HEK293 (cell line): ENCODE measurements around the gene LIPN.

Source experiments
- KLF1 ChIP-seq: fragments of 450-650 bp; formaldehyde crosslinking; IDR thresholded peaks from 2 replicates; pipeline ENCODE4 v1.5.1; 2016; ENCODE audit warnings: missing biosample characterization, missing genetic modification characterization
- ZBTB21 ChIP-seq: fragments of 450-650 bp; formaldehyde crosslinking; IDR thresholded peaks from 2 replicates; pipeline ENCODE4 v1.5.1; 2017; ENCODE audit warnings: missing biosample characterization, missing genetic modification characterization
- ZEB2 ChIP-seq: fragments of 450-650 bp; formaldehyde crosslinking; IDR thresholded peaks from 2 replicates; pipeline ENCODE4 v1.5.1; 2016; ENCODE audit warnings: missing biosample characterization, missing genetic modification characterization
- ZNF112 ChIP-seq: fragments of 450-650 bp; formaldehyde crosslinking; IDR thresholded peaks from 2 replicates; pipeline ENCODE4 v1.5.0; 2017; ENCODE audit warnings: missing biosample characterization, missing genetic modification characterization
- ZNF211 ChIP-seq: fragments of 450-650 bp; formaldehyde crosslinking; IDR thresholded peaks from 2 replicates; pipeline ENCODE4 v1.5.1; 2016; ENCODE audit warnings: low read depth, missing biosample characterization, missing genetic modification characterization
- ZNF404 ChIP-seq: fragments of 450-650 bp; formaldehyde crosslinking; IDR thresholded peaks from 2 replicates; pipeline ENCODE4 v1.5.1; 2017; ENCODE audit warnings: missing biosample characterization, missing genetic modification characterization
- ZNF560 ChIP-seq: fragments of 450-650 bp; formaldehyde crosslinking; IDR thresholded peaks from 2 replicates; pipeline ENCODE4 v1.5.1; 2017; ENCODE audit warnings: missing biosample characterization, missing genetic modification characterization, borderline replicate concordance
- ZNF785 ChIP-seq: fragments of 450-650 bp; formaldehyde crosslinking; IDR thresholded peaks from 2 replicates; pipeline ENCODE4 v1.5.1; 2016; ENCODE audit warnings: missing biosample characterization, missing genetic modification characterization
- TF ChIP-seq, protein P1 (sequence below): fragments of 450-650 bp; formaldehyde crosslinking; IDR thresholded peaks from 2 replicates; pipeline ENCODE4 v1.5.1; 2017; ENCODE audit warnings: missing biosample characterization, missing genetic modification characterization
- TF ChIP-seq, protein P2 (sequence below): fragments of 450-650 bp; formaldehyde crosslinking; IDR thresholded peaks from 2 replicates; pipeline ENCODE4 v1.5.1; 2016; ENCODE audit warnings: missing biosample characterization, missing genetic modification characterization
- TF ChIP-seq, protein P3 (sequence below): fragments of 450-650 bp; formaldehyde crosslinking; IDR thresholded peaks from 2 replicates; pipeline ENCODE4 v1.5.1; 2016; ENCODE audit warnings: missing biosample characterization, missing genetic modification characterization, low read depth
- TF ChIP-seq, protein P4 (sequence below): fragments of 450-650 bp; formaldehyde crosslinking; IDR thresholded peaks from 2 replicates; pipeline ENCODE4 v1.5.1; 2017; ENCODE audit warnings: missing biosample characterization, missing genetic modification characterization
- TF ChIP-seq, protein P5 (sequence below): fragments of 450-650 bp; formaldehyde crosslinking; IDR thresholded peaks from 2 replicates; pipeline ENCODE4 v1.5.1; 2016; ENCODE audit warnings: missing biosample characterization, missing genetic modification characterization, low read depth
- TF ChIP-seq, protein P6 (sequence below): fragments of 450-650 bp; formaldehyde crosslinking; optimal IDR thresholded peaks from 2 replicates; pipeline ENCODE3; 2016; ENCODE audit warnings: missing biosample characterization, mild to moderate bottlenecking, missing genetic modification characterization

DNA sequence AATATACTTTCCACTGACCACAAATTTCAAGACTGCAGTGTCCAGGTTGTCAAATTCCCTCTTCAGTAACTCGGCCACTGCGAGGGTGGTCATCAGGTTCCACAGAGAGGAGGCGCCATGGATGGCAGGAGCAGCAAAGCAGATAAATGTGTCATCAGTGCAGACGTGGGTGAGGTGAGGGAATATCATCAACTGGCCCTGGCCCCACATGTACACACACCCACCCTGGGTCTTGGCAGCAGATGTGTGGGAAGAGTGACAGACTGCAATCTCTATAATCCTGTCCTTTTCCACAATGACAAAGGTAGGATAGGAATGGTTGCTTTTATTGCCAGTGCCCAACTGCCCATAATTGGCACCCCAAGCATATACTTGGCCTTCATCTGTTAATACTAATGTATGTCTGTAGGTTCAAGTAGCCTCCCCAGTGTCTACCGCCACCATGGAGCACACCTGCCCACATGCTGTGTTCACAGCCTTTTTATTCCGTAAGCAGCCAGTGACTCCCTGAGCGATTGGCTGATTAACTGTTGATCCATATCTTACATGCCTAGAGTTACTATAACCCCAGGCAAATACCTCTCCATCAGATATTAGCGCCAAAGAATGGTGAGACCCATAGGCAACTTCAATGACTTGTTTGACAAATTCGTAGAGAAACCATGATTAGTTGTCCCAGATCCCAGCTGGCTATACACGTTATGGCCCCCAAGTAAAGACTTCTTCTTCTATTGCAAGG, 26.4 kb downstream of the LIPN start:
- no peak for TF ChIP-seq ZNF785 (tag by site-specific recombination)
- no peak for TF ChIP-seq KLF1 (tag by site-specific recombination)
- TF ChIP-seq, protein P1, sequence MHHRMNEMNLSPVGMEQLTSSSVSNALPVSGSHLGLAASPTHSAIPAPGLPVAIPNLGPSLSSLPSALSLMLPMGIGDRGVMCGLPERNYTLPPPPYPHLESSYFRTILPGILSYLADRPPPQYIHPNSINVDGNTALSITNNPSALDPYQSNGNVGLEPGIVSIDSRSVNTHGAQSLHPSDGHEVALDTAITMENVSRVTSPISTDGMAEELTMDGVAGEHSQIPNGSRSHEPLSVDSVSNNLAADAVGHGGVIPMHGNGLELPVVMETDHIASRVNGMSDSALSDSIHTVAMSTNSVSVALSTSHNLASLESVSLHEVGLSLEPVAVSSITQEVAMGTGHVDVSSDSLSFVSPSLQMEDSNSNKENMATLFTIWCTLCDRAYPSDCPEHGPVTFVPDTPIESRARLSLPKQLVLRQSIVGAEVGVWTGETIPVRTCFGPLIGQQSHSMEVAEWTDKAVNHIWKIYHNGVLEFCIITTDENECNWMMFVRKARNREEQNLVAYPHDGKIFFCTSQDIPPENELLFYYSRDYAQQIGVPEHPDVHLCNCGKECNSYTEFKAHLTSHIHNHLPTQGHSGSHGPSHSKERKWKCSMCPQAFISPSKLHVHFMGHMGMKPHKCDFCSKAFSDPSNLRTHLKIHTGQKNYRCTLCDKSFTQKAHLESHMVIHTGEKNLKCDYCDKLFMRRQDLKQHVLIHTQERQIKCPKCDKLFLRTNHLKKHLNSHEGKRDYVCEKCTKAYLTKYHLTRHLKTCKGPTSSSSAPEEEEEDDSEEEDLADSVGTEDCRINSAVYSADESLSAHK, result no peak
- TF ChIP-seq, protein P2, sequence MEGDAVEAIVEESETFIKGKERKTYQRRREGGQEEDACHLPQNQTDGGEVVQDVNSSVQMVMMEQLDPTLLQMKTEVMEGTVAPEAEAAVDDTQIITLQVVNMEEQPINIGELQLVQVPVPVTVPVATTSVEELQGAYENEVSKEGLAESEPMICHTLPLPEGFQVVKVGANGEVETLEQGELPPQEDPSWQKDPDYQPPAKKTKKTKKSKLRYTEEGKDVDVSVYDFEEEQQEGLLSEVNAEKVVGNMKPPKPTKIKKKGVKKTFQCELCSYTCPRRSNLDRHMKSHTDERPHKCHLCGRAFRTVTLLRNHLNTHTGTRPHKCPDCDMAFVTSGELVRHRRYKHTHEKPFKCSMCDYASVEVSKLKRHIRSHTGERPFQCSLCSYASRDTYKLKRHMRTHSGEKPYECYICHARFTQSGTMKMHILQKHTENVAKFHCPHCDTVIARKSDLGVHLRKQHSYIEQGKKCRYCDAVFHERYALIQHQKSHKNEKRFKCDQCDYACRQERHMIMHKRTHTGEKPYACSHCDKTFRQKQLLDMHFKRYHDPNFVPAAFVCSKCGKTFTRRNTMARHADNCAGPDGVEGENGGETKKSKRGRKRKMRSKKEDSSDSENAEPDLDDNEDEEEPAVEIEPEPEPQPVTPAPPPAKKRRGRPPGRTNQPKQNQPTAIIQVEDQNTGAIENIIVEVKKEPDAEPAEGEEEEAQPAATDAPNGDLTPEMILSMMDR (tag by site-specific recombination), result no peak
- TF ChIP-seq, protein P3, sequence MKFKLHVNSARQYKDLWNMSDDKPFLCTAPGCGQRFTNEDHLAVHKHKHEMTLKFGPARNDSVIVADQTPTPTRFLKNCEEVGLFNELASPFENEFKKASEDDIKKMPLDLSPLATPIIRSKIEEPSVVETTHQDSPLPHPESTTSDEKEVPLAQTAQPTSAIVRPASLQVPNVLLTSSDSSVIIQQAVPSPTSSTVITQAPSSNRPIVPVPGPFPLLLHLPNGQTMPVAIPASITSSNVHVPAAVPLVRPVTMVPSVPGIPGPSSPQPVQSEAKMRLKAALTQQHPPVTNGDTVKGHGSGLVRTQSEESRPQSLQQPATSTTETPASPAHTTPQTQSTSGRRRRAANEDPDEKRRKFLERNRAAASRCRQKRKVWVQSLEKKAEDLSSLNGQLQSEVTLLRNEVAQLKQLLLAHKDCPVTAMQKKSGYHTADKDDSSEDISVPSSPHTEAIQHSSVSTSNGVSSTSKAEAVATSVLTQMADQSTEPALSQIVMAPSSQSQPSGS (tag by site-specific recombination), result no peak
- TF ChIP-seq, protein P4, sequence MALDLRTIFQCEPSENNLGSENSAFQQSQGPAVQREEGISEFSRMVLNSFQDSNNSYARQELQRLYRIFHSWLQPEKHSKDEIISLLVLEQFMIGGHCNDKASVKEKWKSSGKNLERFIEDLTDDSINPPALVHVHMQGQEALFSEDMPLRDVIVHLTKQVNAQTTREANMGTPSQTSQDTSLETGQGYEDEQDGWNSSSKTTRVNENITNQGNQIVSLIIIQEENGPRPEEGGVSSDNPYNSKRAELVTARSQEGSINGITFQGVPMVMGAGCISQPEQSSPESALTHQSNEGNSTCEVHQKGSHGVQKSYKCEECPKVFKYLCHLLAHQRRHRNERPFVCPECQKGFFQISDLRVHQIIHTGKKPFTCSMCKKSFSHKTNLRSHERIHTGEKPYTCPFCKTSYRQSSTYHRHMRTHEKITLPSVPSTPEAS (tag by site-specific recombination), result no peak
- no peak for TF ChIP-seq ZEB2 (tag by site-specific recombination)
- no peak for TF ChIP-seq ZNF404 (tag by site-specific recombination)
- no peak for TF ChIP-seq ZNF211 (tag by site-specific recombination)
- no peak for TF ChIP-seq ZBTB21 (tag by site-specific recombination)
- TF ChIP-seq ZNF560, result no peak
- TF ChIP-seq, protein P5, sequence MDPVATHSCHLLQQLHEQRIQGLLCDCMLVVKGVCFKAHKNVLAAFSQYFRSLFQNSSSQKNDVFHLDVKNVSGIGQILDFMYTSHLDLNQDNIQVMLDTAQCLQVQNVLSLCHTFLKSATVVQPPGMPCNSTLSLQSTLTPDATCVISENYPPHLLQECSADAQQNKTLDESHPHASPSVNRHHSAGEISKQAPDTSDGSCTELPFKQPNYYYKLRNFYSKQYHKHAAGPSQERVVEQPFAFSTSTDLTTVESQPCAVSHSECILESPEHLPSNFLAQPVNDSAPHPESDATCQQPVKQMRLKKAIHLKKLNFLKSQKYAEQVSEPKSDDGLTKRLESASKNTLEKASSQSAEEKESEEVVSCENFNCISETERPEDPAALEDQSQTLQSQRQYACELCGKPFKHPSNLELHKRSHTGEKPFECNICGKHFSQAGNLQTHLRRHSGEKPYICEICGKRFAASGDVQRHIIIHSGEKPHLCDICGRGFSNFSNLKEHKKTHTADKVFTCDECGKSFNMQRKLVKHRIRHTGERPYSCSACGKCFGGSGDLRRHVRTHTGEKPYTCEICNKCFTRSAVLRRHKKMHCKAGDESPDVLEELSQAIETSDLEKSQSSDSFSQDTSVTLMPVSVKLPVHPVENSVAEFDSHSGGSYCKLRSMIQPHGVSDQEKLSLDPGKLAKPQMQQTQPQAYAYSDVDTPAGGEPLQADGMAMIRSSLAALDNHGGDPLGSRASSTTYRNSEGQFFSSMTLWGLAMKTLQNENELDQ (tag by site-specific recombination), result no peak
- TF ChIP-seq, protein P6, sequence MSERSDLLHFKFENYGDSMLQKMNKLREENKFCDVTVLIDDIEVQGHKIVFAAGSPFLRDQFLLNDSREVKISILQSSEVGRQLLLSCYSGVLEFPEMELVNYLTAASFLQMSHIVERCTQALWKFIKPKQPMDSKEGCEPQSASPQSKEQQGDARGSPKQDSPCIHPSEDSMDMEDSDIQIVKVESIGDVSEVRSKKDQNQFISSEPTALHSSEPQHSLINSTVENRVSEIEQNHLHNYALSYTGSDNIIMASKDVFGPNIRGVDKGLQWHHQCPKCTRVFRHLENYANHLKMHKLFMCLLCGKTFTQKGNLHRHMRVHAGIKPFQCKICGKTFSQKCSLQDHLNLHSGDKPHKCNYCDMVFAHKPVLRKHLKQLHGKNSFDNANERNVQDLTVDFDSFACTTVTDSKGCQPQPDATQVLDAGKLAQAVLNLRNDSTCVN (tag by site-specific recombination), result no peak
- no peak for TF ChIP-seq ZNF112 (tag by site-specific recombination)
